ENCODE measurements around the gene CCDC188. TPM values are rescaled to one million over a fixed set of nuclear protein-coding genes. Genes with fewer than 3 reads are reported as not detected.
A peak's percentile ranks its signal among the peaks of the same experiment; 100 is the strongest.

The CCDC188 gene
- total and polyA plus RNA-seq, 2 of the 13 experiments (the other 11 are each of a cell fraction or from before 2014, with no cell fraction given) = not detected

DNA sequence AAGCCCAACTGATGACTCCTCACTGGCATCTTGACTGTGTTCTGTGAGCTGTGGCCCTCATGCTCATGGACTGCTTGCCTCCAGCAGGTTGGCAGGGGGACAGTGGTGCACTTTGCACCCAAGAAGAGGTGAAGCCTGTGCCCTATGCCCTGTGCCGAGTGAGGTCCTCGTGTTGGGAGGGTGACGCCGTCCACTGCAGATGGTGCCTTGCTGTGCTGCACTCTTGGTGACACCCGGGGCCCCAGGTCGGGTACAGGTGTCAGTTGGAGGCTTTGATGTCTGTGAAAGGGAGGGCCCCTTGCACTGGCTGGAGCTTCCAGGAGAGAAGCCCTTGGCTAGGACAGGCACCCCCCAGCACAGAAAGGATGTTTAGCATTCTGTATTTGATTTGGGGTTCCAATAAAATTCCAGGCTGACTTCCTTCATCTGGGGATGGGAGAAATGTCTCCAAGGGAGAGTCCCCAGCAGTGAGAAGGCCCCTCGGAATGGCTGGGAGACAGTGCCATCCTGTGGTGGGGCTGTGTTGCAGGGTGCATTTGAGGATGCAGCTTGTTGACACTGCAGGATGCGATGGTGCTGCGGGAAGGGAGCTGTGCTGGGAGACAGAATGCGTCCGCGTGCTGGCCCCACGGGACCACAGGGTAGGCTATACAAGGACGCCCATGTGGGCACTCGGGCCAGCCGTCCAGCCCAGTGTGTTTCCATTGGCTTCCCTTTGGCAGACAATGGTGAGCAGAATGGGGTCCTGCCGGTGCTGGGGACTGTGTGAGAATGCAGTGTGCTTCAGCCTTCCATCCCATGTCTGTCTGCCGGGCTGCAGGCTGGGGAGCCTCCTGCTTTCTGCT, 21.7 kb downstream of the CCDC188 start (continued):
- TF ChIP-seq, protein P1, sequence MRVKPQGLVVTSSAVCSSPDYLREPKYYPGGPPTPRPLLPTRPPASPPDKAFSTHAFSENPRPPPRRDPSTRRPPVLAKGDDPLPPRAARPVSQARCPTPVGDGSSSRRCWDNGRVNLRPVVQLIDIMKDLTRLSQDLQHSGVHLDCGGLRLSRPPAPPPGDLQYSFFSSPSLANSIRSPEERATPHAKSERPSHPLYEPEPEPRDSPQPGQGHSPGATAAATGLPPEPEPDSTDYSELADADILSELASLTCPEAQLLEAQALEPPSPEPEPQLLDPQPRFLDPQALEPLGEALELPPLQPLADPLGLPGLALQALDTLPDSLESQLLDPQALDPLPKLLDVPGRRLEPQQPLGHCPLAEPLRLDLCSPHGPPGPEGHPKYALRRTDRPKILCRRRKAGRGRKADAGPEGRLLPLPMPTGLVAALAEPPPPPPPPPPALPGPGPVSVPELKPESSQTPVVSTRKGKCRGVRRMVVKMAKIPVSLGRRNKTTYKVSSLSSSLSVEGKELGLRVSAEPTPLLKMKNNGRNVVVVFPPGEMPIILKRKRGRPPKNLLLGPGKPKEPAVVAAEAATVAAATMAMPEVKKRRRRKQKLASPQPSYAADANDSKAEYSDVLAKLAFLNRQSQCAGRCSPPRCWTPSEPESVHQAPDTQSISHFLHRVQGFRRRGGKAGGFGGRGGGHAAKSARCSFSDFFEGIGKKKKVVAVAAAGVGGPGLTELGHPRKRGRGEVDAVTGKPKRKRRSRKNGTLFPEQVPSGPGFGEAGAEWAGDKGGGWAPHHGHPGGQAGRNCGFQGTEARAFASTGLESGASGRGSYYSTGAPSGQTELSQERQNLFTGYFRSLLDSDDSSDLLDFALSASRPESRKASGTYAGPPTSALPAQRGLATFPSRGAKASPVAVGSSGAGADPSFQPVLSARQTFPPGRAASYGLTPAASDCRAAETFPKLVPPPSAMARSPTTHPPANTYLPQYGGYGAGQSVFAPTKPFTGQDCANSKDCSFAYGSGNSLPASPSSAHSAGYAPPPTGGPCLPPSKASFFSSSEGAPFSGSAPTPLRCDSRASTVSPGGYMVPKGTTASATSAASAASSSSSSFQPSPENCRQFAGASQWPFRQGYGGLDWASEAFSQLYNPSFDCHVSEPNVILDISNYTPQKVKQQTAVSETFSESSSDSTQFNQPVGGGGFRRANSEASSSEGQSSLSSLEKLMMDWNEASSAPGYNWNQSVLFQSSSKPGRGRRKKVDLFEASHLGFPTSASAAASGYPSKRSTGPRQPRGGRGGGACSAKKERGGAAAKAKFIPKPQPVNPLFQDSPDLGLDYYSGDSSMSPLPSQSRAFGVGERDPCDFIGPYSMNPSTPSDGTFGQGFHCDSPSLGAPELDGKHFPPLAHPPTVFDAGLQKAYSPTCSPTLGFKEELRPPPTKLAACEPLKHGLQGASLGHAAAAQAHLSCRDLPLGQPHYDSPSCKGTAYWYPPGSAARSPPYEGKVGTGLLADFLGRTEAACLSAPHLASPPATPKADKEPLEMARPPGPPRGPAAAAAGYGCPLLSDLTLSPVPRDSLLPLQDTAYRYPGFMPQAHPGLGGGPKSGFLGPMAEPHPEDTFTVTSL (CRISPR knock-in tag; IDR thresholded peaks at IDR 0.05; ENCODE audit: borderline replicate concordance) = no peak
- TF ChIP-seq MBD4 (IDR thresholded peaks at IDR 0.05; ENCODE audit: borderline replicate concordance, low read length) = no peak
- TF ChIP-seq MXI1 (IDR thresholded peaks at IDR 0.05; ENCODE audit: borderline replicate concordance, low read depth, low read length) = peak; percentile 62; the same call in 1 of the 3 replicates
- TF ChIP-seq ONECUT2 (CRISPR knock-in tag; IDR thresholded peaks at IDR 0.05) = no peak
- no peak for TF ChIP-seq ZBTB8A (CRISPR knock-in tag; IDR thresholded peaks at IDR 0.05; ENCODE audit: borderline replicate concordance, low read depth)
- TF ChIP-seq THAP7 (CRISPR knock-in tag; IDR thresholded peaks at IDR 0.05) = no peak
- TF ChIP-seq ZNF530 (CRISPR knock-in tag; IDR thresholded peaks at IDR 0.05; ENCODE audit: low read depth) = no peak
- no peak for TF ChIP-seq MYNN (CRISPR knock-in tag; IDR thresholded peaks at IDR 0.05; ENCODE audit: low read depth)
- no peak for TF ChIP-seq HOXA9 (CRISPR knock-in tag; IDR thresholded peaks at IDR 0.05; ENCODE audit: borderline replicate concordance)
- TF ChIP-seq, protein P2, sequence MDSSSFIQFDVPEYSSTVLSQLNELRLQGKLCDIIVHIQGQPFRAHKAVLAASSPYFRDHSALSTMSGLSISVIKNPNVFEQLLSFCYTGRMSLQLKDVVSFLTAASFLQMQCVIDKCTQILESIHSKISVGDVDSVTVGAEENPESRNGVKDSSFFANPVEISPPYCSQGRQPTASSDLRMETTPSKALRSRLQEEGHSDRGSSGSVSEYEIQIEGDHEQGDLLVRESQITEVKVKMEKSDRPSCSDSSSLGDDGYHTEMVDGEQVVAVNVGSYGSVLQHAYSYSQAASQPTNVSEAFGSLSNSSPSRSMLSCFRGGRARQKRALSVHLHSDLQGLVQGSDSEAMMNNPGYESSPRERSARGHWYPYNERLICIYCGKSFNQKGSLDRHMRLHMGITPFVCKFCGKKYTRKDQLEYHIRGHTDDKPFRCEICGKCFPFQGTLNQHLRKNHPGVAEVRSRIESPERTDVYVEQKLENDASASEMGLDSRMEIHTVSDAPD (CRISPR knock-in tag; IDR thresholded peaks at IDR 0.05) = no peak
- no peak for TF ChIP-seq DPF2 (CRISPR knock-in tag; IDR thresholded peaks at IDR 0.05; ENCODE audit: borderline replicate concordance, low read depth)
- TF ChIP-seq ZNF205 (CRISPR knock-in tag; IDR thresholded peaks at IDR 0.05) = no peak
- no peak for TF ChIP-seq AHR (CRISPR knock-in tag; IDR thresholded peaks at IDR 0.05)
- no peak for TF ChIP-seq SMAD1 (CRISPR knock-in tag; IDR thresholded peaks at IDR 0.05; ENCODE audit: borderline replicate concordance, low read depth)
- no peak for TF ChIP-seq KLF12 (CRISPR knock-in tag; IDR thresholded peaks at IDR 0.05; ENCODE audit: borderline replicate concordance)
- TF ChIP-seq NFE2L1 (CRISPR knock-in tag; IDR thresholded peaks at IDR 0.05; ENCODE audit: borderline replicate concordance) = no peak
- no peak for TF ChIP-seq ARNT2 (CRISPR knock-in tag; IDR thresholded peaks at IDR 0.05; ENCODE audit: low read depth)
- no peak for TF ChIP-seq FOXP1 (IDR thresholded peaks at IDR 0.05)
- 0 out of 2 replicates have a peak, but pooled peaks have one; percentile 10 for TF ChIP-seq FOXP1 (CRISPR knock-in tag; IDR thresholded peaks at IDR 0.05)
- no peak for TF ChIP-seq YEATS4 (CRISPR knock-in tag; IDR thresholded peaks at IDR 0.05; ENCODE audit: borderline replicate concordance)
- TF ChIP-seq ZBTB1 (CRISPR knock-in tag; IDR thresholded peaks at IDR 0.05; ENCODE audit: borderline replicate concordance) = no peak
- no peak for TF ChIP-seq ZNF10 (CRISPR knock-in tag; IDR thresholded peaks at IDR 0.05; ENCODE audit: borderline replicate concordance, low read depth)
